ENCODE results near the gene TMX3.

DNA sequence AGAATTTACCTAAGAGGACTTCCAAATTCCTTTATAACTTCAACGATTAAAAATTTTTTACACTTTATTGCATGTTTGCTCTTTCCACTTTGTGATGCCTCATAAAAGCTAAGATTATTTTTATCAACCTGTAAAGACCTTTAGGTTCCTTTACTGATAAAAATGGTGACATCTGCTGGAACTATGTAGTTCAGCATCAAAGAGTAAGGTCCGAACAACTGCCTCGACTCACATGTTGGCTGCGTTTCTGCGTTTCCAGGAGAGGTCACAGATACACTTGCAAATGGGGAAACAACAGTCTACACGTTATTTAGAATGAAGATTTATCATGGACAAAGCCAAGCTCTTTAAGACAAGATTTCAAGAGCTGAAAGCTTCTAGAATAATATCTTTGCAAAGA is 18.8 kb upstream of the TMX3 start:
- TF ChIP-seq CTCF (IDR thresholded peaks at IDR 0.05) (no peak), POLR2A (IDR thresholded peaks at IDR 0.05) (no peak)
